ENCODE results near the gene NFU1.

Gene NFU1

DNA sequence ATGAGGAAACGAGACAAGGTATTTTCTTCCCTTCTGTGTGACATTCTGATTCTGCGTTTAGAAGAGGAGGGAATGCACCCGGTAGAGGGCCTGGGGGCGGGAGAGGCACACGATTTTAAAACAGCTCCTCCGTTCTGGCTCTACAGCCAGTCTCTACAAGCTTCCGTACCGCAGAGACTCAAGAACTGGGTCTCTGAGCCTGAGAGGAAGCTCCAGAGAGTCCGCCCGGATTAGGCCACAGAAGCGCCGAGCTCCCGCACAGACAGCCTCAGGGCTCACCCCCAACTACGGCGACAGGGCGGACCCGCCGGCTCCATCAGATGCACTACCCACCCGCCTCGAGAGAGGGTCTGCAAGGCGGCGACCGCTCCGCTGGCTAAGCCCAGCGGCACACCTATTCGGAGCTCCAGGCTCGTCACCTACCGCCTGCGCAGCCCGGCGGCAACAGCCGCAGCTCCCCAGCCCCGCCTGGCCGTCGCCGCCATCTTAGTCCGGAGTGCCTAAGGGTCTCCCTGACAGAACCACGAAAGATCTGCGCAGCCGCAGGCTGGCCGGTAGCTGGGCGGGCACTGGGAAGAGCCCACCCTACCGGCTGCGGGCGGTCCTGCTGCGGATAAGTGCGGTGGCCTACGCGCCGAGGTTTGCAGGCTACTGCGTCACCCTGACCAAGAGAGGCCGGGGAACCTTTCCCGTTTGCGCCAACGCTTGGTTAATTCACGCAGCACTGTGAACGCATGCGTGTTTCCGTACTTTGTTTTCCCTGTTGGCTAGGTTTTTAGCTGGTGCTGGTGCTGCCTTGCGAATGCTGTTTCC, at the start of gene NFU1:
NFU1 (minus strand) TSS at position 498 of the 813 bp plus-strand sequence; CDS start at position 485, 13 bp downstream.
- peak; percentile 95 for DNase-seq (ENCODE audit: low spot score)

DNA sequence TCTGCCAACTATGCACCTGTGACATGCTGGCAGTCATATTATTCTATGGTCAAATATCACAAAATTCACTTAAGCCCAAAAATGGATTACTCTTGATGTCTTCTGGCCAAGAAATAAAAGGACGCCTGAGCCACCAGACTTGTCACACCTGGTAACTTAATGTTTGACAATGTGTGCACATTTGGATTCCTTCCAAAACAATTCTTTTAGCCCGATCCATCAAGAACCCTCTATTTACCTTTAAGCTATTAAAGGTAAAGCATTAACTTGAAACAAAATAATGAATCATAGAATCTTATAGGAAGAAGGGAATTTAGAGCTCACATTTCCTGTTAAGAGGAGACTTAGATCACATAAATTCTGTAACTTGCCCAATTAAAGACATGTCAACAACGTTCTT, 46.5 kb upstream of the NFU1 start:
- no peak for DNase-seq (ENCODE audit: low spot score)

DNA sequence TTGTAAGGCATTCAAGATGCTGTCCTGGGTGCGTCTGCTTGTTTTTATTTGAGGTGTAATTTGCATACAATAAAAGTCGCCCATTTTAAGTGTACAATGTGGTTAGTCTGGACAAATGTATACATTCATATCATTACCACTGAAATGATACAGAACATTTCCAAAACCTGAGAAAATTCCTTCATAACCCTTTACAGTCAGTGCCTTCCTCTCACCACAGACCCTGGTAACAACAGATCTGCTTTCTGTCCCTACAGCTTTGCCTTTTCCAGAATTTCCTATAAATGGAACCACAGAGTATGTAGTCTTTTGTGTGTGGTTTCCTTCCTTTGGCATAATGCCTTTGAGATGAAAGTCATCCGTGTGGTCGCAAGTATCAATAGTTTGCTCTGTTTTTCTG, 45.8 kb upstream of the NFU1 start:
- DNase-seq (ENCODE audit: low spot score), result no peak

DNA sequence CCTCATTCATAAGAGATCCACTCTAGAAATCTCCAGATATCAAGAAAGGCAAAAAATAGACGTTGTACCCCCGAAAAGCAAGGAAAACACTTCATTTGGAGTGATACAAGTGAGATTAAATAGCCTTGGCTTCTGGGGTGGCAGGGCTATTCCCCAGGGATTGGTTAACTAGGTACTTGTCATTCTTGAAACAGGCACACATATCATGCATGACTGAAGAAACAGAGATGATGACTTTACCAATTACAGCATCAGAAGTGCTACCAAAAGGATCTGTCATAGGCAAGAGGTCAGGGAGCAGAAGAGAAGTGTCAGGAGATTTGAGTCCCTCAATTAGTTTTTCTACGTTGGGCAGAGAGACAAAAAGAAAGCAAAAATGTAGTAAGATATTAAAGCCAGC, 45.2 kb upstream of the NFU1 start:
- DNase-seq (ENCODE audit: low spot score), result no peak

DNA sequence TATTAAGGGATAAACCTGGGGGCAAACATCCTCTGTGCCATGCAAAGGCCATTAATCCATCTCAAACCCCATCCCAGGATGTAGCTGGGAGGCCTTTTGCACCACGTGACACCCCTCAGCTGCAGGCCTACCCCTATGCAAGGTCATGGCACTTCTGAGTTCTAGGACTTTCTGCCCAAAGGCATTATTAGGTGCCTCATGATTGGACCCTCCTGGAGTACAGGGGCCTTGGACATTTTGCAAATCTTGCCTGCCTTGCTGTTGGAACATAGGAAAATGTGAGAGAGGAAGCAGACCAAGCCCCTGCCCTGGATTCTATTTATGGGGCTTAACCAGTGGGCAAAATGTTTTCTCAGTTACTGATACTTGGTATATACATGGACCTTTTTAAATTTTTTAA, 44.2 kb upstream of the NFU1 start:
- DNase-seq (ENCODE audit: low spot score), result no peak

DNA sequence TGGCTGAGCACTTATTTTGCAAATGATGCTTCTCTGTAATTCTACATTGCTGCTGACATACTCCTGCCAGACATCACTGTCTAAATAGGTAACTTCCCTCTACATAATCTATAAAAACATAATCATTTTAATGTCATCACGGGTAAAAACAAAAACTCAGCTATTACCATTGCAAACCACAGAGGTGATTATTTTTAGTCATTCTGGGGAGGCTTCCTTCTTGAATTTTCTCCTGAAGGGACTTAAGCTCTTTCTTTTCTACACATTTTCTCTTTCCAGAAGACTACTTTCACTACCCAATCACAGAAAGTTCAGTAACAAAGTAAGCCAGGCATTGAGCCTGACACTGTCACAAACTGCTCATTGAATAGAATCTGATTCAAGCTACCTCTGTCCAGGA, 40.4 kb upstream of the NFU1 start:
- DNase-seq (ENCODE audit: low spot score), result no peak

DNA sequence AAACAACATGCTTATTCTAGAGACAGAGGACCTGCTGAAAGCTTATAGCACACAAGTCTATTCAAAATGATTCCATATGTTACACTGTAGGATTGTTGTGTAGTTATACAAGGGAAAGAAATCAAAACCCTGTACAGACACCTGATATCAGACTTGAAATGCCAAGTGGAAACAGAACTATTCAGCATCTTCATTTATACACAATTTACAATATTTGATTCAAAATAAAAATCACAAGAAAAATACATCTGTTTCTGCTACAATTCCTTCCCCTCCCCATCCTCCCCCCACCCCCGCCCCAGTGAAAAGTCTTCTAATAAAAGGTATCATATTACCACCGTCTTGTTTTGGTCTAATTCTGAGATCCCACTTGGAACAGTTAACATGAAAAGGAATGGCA, 37.5 kb upstream of the NFU1 start:
- no peak for DNase-seq (ENCODE audit: low spot score)

DNA sequence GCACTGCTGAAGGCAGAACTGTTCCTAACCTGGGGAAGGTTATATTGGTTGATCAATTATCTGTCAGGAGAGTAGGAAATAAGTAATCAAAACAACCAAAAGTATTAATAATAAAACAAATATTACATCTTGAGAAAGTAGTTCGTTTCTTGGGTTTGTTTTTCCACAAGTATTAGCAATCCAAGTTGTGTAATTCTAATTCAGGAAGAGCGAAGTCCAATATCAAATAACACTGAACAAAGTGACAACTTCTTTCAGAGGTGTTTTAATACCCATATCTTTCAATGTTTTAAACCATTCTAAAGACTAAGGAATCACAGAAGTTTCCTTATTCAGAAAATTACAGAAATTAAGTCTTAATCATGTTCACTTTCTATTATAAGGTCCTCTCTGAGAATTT, 34.6 kb upstream of the NFU1 start:
- no peak for DNase-seq (ENCODE audit: low spot score)

DNA sequence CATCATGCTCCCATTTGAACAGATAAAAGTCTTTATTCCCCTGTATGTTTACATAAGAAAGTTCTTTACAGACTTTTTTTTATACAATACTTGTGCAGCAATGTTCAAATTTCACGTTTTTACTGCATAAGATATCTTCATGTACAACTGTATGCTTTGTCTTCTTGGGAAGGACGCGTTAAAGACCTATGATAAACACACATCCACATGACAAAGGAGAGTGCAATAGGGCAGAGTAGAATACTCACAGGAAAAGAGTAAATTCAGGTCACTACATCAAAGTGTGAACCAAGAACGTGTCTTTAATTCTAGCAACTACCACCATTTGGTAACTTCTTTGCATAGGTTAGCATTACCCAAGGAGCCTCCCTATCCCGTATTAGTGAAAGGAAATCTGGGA, 33.7 kb upstream of the NFU1 start:
- DNase-seq (ENCODE audit: low spot score), result no peak

DNA sequence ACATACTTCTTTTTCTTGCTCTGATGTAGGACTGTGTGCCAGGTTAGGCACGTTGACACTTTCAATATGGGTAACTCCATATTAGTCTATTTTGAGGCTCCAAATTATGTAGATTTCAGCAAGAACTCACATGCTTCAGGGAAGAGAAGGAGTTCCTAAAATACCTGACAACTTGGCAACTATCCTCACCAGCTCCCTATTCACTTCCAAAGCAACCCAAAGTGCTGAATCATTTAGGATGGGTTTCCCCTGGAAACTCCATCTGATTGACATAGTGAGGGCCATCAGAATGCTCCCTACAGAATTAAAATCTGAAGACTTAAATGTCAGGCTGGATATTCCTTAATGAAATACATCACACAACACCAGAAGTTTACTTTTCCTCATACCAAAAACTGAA, 32.5 kb upstream of the NFU1 start:
- DNase-seq (ENCODE audit: low spot score), result no peak

DNA sequence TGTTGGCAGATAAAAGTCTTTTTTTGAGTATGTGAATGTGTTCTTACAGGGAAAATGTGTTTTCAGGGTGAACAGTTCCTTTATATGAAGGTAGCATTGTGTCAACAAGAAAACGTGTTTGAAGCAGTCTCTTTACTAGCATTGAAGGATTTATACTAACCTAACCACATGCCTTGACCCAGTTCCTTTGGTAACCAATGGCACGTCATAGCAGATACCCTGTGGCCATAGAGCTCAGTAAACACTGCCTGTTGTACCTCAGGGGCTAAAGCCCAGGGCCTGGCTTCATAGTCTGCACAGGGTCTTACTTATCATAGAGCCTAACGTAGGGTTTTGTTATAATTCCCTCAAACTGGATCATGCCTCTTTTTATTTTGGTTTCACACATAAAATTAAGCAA, 32.1 kb upstream of the NFU1 start:
- DNase-seq (ENCODE audit: low spot score), result no peak

DNA sequence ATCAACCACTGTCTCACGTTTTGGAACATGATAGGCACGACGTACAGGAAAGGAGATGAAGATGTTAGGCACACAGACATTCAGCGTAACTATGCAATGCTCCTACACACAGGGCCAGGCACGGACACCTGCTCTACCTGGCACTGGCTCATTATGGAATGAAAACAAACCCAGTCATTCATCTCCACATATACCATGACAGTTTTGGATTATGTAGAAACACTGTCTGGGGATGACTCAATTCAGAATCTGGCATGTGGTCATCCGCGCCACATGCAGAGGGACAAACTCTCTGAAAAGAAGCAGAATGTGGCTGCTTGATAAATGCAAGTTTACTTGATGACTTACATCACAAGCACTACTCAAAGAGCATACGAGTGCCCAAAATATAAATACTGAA, 29.5 kb upstream of the NFU1 start:
- no peak for DNase-seq (ENCODE audit: low spot score)

DNA sequence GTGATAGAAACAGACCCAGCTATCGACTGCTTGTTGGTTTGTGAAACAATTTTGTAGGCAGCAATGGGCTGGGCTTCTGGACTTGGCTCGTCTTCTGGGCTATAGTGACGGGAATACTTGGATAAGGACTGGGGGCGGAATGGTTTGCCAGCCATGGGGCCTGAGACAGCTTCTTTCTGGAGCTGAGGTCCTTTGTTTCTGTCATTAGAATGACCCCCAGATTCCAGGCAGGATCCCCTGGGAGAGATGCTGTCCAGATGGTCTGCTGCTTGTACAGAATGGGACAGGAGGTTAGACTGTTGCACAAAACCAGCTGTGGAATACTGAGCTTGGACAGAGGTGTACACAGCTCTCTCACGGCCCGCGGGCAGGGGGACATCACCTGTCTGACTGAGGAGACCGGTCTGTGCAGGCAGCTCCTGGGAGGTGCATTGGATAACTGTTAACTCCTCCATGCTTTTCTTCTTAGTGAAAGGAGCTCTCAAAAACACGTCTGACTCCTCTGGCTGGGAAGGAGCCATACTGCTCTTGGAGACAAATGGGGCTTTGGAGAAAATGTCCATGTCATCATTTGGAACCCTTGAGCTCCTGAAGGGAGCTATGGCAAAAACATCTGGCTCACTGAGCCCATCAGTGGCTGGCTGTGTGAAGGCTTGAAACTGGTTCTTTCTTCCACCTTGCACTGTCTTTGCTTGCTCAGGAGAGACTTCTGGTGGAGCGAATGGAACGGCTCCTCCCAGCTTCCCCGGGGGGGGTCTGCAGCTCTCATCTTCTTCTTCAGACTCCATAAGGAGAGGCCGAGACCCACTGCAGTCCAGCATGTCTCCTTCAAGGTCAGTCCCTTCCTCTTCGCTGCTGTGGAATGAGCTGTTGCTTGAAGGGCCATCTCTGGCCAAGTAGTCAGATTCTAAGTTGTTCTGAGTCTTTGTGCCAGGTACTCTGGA, 28.6 kb upstream of the NFU1 start:
- no peak for DNase-seq (ENCODE audit: low spot score)

DNA sequence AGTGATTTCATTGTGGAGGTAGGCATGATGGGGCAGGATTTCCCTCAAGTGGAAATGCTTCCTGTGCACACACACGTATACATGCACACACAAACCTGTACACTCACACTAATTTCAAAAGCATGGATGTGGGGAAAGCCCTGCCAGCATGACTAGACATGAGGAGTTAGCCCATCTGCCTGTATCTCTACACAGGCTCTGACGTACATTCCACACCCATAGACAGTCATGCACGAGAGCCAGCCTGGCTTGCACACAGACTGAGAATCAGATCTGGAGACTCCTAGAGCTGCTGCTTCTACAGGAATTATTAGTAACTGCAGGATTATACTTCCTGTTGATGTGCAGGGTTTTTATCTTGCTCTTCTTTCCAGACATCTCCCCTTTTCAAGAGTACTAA, 27.3 kb upstream of the NFU1 start:
- no peak for DNase-seq (ENCODE audit: low spot score)

DNA sequence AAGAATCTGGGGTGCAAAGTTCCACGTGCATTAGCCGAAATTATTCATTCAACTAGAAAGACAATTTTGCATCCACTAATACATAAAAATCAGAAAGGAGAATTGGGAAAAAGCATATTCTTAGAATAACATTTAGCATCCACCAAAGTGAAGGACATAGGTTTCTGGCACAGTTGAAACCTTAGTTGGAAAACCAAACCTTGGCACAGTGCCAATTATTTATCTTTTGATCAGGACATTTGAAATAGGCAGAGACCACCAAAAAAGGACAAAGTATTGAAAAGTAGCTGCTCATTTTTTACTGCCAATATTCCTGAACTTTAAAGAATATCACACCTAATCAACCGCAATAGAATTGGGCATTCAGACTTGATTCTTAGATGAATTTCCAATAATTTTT, 25.5 kb upstream of the NFU1 start:
- no peak for DNase-seq (ENCODE audit: low spot score)

DNA sequence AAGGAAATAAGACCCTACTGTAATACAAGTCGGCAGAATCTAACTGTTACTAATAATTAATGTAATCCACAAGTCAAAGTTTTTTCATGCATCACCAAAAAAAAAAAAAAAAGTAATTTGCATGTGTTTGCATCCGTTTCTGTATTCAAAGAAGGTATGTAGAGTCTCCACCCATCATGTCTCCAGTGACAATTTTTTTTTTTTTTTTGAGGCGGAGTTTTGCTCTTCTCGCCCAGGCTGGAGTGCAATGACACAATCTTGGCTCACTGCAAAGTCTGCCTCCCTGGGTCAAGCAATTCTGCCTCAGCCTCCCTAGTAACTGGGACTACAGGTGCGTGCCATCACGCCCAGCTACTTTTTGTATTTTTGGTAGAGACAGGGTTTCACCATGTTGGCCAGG, 24.2 kb upstream of the NFU1 start:
- no peak for DNase-seq (ENCODE audit: low spot score)

DNA sequence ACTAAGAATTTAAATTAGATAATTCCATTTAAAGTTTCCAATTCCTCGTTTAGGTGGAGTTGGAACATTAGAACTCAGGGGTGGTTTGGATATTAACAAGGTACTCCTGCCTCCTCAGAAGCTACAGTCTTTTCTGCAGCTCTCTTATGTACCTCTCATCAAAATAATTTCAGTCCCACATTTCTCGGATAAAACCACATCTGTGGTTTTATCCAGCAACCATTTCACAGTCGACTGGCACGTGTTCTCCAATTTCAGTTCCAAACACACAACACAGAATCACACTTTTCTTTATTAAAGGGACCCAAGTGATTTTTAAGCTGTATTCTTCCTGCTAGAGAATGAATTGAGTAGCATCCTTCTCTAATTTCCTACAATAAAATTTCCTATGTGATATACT, 22.7 kb upstream of the NFU1 start:
- no peak for DNase-seq (ENCODE audit: low spot score)

DNA sequence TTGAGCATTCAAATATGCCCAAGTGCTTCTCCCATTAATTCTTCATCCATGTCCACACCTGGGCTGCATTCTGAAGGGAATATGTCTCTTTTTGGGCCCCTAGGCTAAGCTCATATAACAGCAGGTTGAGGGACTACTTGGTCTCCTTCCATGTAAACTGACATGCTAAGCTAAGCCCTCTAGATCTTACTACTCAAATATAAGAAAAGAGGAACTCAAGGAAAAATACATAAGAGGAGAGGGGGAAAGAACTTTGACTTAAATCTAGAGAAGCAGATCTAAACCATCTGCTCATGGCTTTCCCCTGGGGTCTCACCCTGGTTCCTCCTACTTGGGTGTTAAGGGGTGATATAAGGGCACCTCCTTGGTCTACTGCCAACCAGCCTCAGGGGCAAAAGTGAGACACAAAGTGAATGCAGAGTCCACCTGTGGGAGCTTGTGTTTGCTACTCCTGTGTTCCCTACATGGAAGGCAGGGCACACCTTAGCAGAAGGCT, 19.8 kb upstream of the NFU1 start:
- no peak for DNase-seq (ENCODE audit: low spot score)

DNA sequence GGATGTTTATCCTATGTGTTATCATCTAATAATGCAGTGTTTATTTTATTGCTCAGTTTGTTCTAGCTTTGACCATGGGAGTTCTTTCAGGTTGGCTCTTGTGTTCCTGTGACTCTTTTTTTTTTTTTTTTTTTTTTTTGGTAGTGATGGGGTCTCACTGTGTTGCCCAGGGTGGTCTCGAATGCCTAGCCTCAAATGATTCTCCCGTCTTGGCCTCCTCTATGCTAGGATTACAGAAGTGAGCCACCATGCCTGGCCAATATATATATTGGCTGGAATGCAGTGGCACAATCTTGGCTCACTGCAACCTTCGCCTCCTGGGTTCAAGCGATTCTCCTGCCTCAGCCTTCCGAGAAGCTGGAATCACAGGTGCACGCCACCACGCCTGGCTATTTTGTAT, 18.9 kb upstream of the NFU1 start:
- no peak for DNase-seq (ENCODE audit: low spot score)

DNA sequence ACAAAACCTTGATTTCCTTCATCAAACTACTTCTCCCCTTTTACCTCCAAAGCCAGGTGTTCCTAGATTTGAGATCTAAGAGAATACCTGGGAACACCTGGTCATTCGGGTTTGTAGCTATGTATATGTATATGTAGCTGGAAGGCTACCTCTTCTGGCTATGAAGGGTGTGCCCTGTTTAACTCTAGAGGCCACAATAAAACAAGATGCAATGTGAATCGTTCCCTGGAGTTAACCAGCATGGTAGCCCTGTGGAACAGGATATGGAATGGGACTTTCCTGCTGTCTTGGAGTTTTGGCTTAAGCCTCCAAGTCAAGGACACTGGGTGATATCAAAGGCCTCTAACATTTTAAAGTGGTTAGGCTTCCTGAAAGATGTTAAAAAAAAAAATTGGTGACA, 17.7 kb upstream of the NFU1 start:
- DNase-seq (ENCODE audit: low spot score), result no peak

DNA sequence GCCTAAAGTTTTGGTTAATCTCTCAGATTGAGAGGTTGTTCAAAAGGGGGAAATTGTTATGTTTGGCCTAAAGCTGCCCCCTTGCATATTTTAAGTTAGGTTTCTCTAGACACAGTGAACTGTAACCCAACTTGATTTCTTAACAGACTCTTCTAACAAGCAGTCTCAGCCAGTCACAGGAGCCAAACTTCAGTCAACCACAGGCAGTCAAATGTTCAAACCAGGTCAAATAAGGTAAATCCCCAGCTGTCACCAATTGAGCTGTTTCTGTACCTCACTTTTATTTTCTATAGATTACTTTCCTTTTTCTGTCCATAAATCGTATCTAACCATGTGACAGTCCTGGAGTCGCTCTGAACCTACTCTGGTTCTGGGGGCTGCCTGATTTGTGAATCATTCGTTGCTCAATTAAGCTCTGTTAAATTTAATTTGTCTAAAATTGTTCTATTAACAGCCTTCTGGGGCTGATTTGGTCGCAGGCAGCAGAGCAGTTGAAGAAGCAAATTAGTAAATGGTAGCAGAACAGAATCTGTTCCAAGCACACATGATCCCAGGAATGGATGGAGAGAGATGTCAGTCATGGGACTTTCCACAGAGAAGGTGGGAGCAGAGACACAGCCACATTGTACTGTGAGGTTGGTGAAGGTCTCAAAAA, 16.4 kb upstream of the NFU1 start:
- DNase-seq (ENCODE audit: low spot score), result no peak

DNA sequence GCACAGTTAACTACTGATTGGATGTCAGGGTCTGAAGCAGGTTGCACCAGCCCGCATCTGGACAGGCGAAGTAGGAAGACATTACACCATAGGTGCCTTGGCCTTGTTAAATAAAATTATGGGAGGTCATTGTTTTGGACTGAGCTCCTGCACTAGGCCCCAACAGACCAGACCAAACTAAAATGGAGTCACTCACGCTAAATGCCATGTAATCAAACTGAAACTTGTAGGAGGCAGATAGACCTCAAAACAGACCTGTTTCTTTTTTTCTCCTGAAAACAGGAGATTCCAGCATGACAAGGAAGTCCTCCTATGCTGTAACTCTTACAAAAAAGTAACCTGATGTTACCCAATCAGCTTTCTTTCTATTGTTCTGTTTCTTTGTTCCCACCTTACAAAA, 15.5 kb upstream of the NFU1 start:
- no peak for DNase-seq (ENCODE audit: low spot score)

Measured in ecto neural progenitor cell (in vitro differentiated cells).